Activated T-helper 9 cell treated with anti-CD3 and anti-CD28 coated beads, Interleukin-2, amount 50 U/mL, for 16 hours (primary cell): ENCODE results near the gene RABAC1.
"Not testable (repeated sequence)": the region's sequence is repeated elsewhere in the genome, so short reads cannot be mapped to it uniquely, and the experiment has no call there.

ENCODE experiments used
- DNase-seq: peaks from one replicate; pipeline ENCODE4 v3.0.0-alpha.2; 2020; ENCODE audit warnings: low read depth

The RABAC1 gene

GRCh38 chr19:41915776-41916414 lies 43.2 kb downstream of the RABAC1 start:
- DNase-seq: no peak

- DNase-seq: no peak
These were observed 43.9 kb downstream of the RABAC1 start for GRCh38 chr19:41915021-41915775.

- DNase-seq: not testable (repeated sequence)
These were observed 44.7 kb downstream of the RABAC1 start for GRCh38 chr19:41914424-41914834.

- DNase-seq: no peak
These were observed 45.3 kb downstream of the RABAC1 start for GRCh38 chr19:41913538-41914423.

GRCh38 chr19:41912899-41913537 lies 46.1 kb downstream of the RABAC1 start:
- DNase-seq: no peak

- DNase-seq: no peak
These were observed 47.0 kb downstream of the RABAC1 start for GRCh38 chr19:41911889-41912731.

- DNase-seq: no peak
These were observed 47.9 kb downstream of the RABAC1 start for GRCh38 chr19:41910992-41911888.

GRCh38 chr19:41910240-41910991 lies 48.7 kb downstream of the RABAC1 start:
- no peak for DNase-seq

- no peak for DNase-seq
These were observed 49.4 kb downstream of the RABAC1 start for GRCh38 chr19:41909706-41910105.

- no peak for DNase-seq
These were observed 50.2 kb downstream of the RABAC1 start for GRCh38 chr19:41908724-41909464.

GRCh38 chr19:41907994-41908615 lies 51.0 kb downstream of the RABAC1 start:
- DNase-seq: no peak

- no peak for DNase-seq
These were observed 52.0 kb downstream of the RABAC1 start for GRCh38 chr19:41906916-41907680.
